K562 (cell line): ENCODE data around the gene CDC25B. TPM values are rescaled to one million over a fixed set of nuclear protein-coding genes. Genes with fewer than 3 reads are reported as not detected.

ENCODE experiments used
- ATAC-seq: fragments of 200-7000 bp; cut with Tn5 transposase; 3 replicates; pipeline ENCODE4 v1.9.1; 2020; ENCODE audit warnings: moderate library complexity
- BruUV-seq: library from RNA; stranded (reverse); fragments of 400-500 nt; replicated peaks from 2 replicates; lab custom pipeline; 2021; lab: Mats Ljungman, UMichigan
- CTCF ChIA-PET: fragments of 300-600 bp; formaldehyde crosslinking; extraction: SDS; loops from one replicate; lab custom pipeline; 2021; ENCODE audit warnings: low intra/inter-chr PET ratio; lab: Yijun Ruan, JAX
- POLR2A ChIA-PET: fragments of 300-600, 350-650 bp; sonication (Branson Sonifier 250); formaldehyde crosslinking; extraction: SDS; loops from one replicate; lab custom pipeline; 2021; ENCODE audit warnings: antibody characterized with exemption, inconsistent platforms; lab: Yijun Ruan, JAX
- DNase-seq, 4 experiments: peaks; one replicate each; pipeline versions ENCODE4 v3.0.0 to v3.0.0-alpha.2; 2011 to 2018; ENCODE audit warnings: low spot score in 3 of 4, mixed read lengths in 3 of 4; ENCODE audit errors: extremely low read depth in 1 of 4
- FAIRE-seq: peaks from 2 replicates; lab custom pipeline; 2011; peaks lifted over from hg19 to GRCh38; lab: Jason Lieb, UNC
- H2AFZ ChIP-seq: 2 replicates; pipeline ENCODE4 v1.6.0; 2011; ENCODE audit warnings: low read depth, low read length, control low read depth, inconsistent platforms
- H3K27ac ChIP-seq: fragments of 200-600 bp; 3 replicates; pipeline ENCODE4 v1.8.0; 2011; ENCODE audit warnings: low read depth, mild to moderate bottlenecking, control low read depth, inconsistent platforms, low read length, moderate library complexity, mixed read lengths; ENCODE audit errors: extremely low read depth
- H3K27me3 ChIP-seq, 2 experiments: fragments of 300-600 bp in 1 of 2; 2 replicates in 1 of 2; 3 replicates in 1 of 2; pipeline versions ENCODE4 v1.6.0 to v1.8.0; 2011; ENCODE audit warnings: inconsistent platforms in 2 of 2, low read length in 2 of 2, mild to moderate bottlenecking in 1 of 2, mixed read lengths in 1 of 2, moderate library complexity in 1 of 2; ENCODE audit not compliant: control insufficient read depth in 2 of 2, insufficient read depth in 2 of 2
- H3K36me3 ChIP-seq: fragments of 300-600 bp; 3 replicates; pipeline ENCODE4 v1.8.0; 2011; ENCODE audit warnings: mild to moderate bottlenecking, low read length, inconsistent platforms; ENCODE audit not compliant: control insufficient read depth, insufficient read depth
- H3K4me1 ChIP-seq, 2 experiments: fragments of 200-600 bp in 1 of 2; replicated peaks in 1 of 2; 2 replicates in 1 of 2; 3 replicates in 1 of 2; pipeline versions ENCODE4 v1.5.1 to v1.8.0; 2011; ENCODE audit warnings: inconsistent platforms in 2 of 2, low read length in 2 of 2, mild to moderate bottlenecking in 1 of 2, mixed read lengths in 1 of 2, moderate library complexity in 1 of 2; ENCODE audit not compliant: control insufficient read depth in 2 of 2, insufficient read depth in 2 of 2
- H3K4me2 ChIP-seq: 2 replicates; pipeline ENCODE4 v1.6.1; 2011; ENCODE audit warnings: low read length, control low read depth, inconsistent platforms, mixed read lengths; ENCODE audit not compliant: insufficient read depth
- H3K4me3 ChIP-seq: fragments of 200-600 bp; sonication (generic), shearing (Covaris generic); 2 replicates; pipeline ENCODE4 v1.5.1; 2016; ENCODE audit warnings: control low read depth, inconsistent platforms
- H3K79me2 ChIP-seq: fragments of 200-600 bp; 3 replicates; pipeline ENCODE4 v1.8.0; 2011; ENCODE audit warnings: low read length, inconsistent platforms; ENCODE audit not compliant: control insufficient read depth, insufficient read depth
- H3K9ac ChIP-seq, 2 experiments: 2 replicates each; pipeline versions ENCODE4 v1.6.0 to v1.6.1; 2011; ENCODE audit warnings: low read depth in 2 of 2, low read length in 2 of 2, control low read depth in 1 of 2, inconsistent platforms in 1 of 2, mild to moderate bottlenecking in 1 of 2, mixed read lengths in 1 of 2; ENCODE audit not compliant: insufficient read depth in 1 of 2
- H3K9me1 ChIP-seq: one replicate; pipeline ENCODE4 v1.6.0; 2011; ENCODE audit warnings: inconsistent platforms, mild to moderate bottlenecking, low read length, moderate library complexity; ENCODE audit not compliant: control insufficient read depth, insufficient read depth
- H3K9me3 ChIP-seq: replicated peaks from 2 replicates; pipeline ENCODE4 v1.5.1; 2011; ENCODE audit warnings: low read depth, low read length, inconsistent platforms; ENCODE audit not compliant: control insufficient read depth, insufficient read depth
- H4K20me1 ChIP-seq: replicated peaks from 2 replicates; pipeline ENCODE4 v1.6.1; 2011; ENCODE audit warnings: low read length, inconsistent platforms, mixed read lengths; ENCODE audit not compliant: control insufficient read depth, insufficient read depth
- ELF1 ChIP-seq: fragments of 200-800 bp; sonication (Bioruptor generic); IDR thresholded peaks from 2 replicates; pipeline ENCODE4 v1.6.1; 2016; ENCODE audit warnings: missing genetic modification characterization, missing compliant biosample characterization
- ETV6 ChIP-seq, 3 experiments: fragments of 150-350 bp in 1 of 3; sonication (generic) in 1 of 3; formaldehyde crosslinking in 1 of 3; IDR thresholded peaks; 2 replicates each; pipeline versions ENCODE4 v1.6.1 to v1.8.0; 2014 to 2022; ENCODE audit warnings: borderline replicate concordance in 2 of 3, low read depth in 2 of 3, antibody characterized with exemption in 1 of 3, low read length in 1 of 3, mild to moderate bottlenecking in 1 of 3, missing genetic modification reagents in 1 of 3
- HMG20A ChIP-seq: fragments of 450-650 bp; formaldehyde crosslinking; conservative IDR thresholded peaks from 2 replicates; pipeline ENCODE4 v1.4.0; 2020; ENCODE audit warnings: mild to moderate bottlenecking, mixed read lengths
- NELFE ChIP-seq: IDR thresholded peaks from 2 replicates; pipeline ENCODE4 v1.6.1; 2011; ENCODE audit warnings: mild to moderate bottlenecking; ENCODE audit not compliant: insufficient read depth, insufficient read length
- NONO ChIP-seq, 2 experiments: fragments of 200-400 bp in 1 of 2; fragments of 450-650 bp in 1 of 2; formaldehyde crosslinking in 1 of 2; IDR thresholded peaks; 2 replicates each; pipeline ENCODE4 v1.6.1; 2017; ENCODE audit warnings: low read depth in 2 of 2, mild to moderate bottlenecking in 2 of 2, moderate library complexity in 2 of 2, low read length in 1 of 2
- PCBP1 ChIP-seq: fragments of 200-400 bp; formaldehyde crosslinking; IDR thresholded peaks from 2 replicates; pipeline ENCODE4 v1.6.1; 2018; ENCODE audit warnings: mild to moderate bottlenecking, low read depth, low read length; ENCODE audit not compliant: poor library complexity, severe bottlenecking
- SIX5 ChIP-seq, 2 experiments: IDR thresholded peaks; 2 replicates each; pipeline ENCODE4 v1.6.1; 2011; ENCODE audit warnings: low read length in 2 of 2, borderline replicate concordance in 1 of 2, low read depth in 1 of 2, mild to moderate bottlenecking in 1 of 2, moderate library complexity in 1 of 2; ENCODE audit not compliant: insufficient read depth in 1 of 2
- SMARCC2 ChIP-seq: fragments of 450-650 bp; IDR thresholded peaks from 2 replicates; pipeline ENCODE4 v1.6.1; 2017; ENCODE audit warnings: antibody characterized with exemption, moderate library complexity, mild to moderate bottlenecking, low read depth
- SMARCE1 ChIP-seq: fragments of 450-650 bp; IDR thresholded peaks from 2 replicates; pipeline ENCODE4 v1.7.1; 2016; ENCODE audit warnings: mild to moderate bottlenecking
- SRF ChIP-seq, 2 experiments: fragments of 250-450, 450-650 bp in 1 of 2; sonication (Bioruptor Pico) in 1 of 2; sonication (generic) in 1 of 2; formaldehyde crosslinking; IDR thresholded peaks; 2 replicates each; pipeline versions ENCODE4 v1.5.0 to v1.5.1; 2020 to 2022; ENCODE audit warnings: mild to moderate bottlenecking in 1 of 2, missing genetic modification reagents in 1 of 2
- SUPT5H ChIP-seq: fragments of 450-650 bp; IDR thresholded peaks from 2 replicates; pipeline ENCODE4 v1.6.1; 2016
- TEAD4 ChIP-seq, 2 experiments: sonication (generic) in 1 of 2; formaldehyde crosslinking in 1 of 2; IDR thresholded peaks; 2 replicates each; pipeline versions ENCODE4 v1.6.1 to v1.8.0; 2012 to 2022; ENCODE audit warnings: borderline replicate concordance in 1 of 2, inconsistent platforms in 1 of 2, low read length in 1 of 2, mild to moderate bottlenecking in 1 of 2, missing genetic modification reagents in 1 of 2
- ZNF121 ChIP-seq: sonication (generic); formaldehyde crosslinking; conservative IDR thresholded peaks from 2 replicates; pipeline ENCODE4 v1.8.0; 2022; ENCODE audit warnings: missing genetic modification reagents
- ZNF764 ChIP-seq: fragments of 250-450 bp; sonication (Bioruptor Pico); IDR thresholded peaks from 2 replicates; pipeline ENCODE4 v1.4.0; 2020; ENCODE audit warnings: low read depth, mild to moderate bottlenecking, moderate library complexity
- WGBS: fragments of 100-300 bp; shearing (Covaris generic); methylation state at CpG from one replicate; pipeline ENCODE4 v1.1.6; 2016; ENCODE audit warnings: low coverage, mixed read lengths; ENCODE audit not compliant: insufficient coverage; ENCODE audit errors: missing lambda C conversion rate; 5-methylcytosine and 5-hydroxymethylcytosine counted together
- in situ Hi-C: fragments of 300-500 bp; cut with MboI; formaldehyde crosslinking; loops from 4 replicates; pipeline ENCODE4 v1.15.0; 2018; ENCODE audit warnings: inconsistent platforms, mixed read lengths
- intact Hi-C: fragments of 100-400 bp; cut with micrococcal nuclease; formaldehyde crosslinking; loops from 2 replicates; pipeline ENCODE4 v1.14.2; 2022
- polyA plus RNA-seq, 8 experiments: library from polyadenylated mRNA; depleted of rRNA in 4 of 8; stranded (reverse) in 5 of 8; unstranded in 3 of 8; fragments of >200 nt; fragmentation: Nextera tagmentation in 2 of 8; fragmentation: Illumina TruSeq in 1 of 8; extraction: Ambion mirVana in 2 of 8; extraction: Trizol in 1 of 8; gene quantifications; 2 replicates each; pipeline versions ENCODE4 v1.2.1 to v1.2.3, GENCODE V29; 2011 to 2014; ENCODE audit warnings: inconsistent platforms in 1 of 8, missing spikeins in 1 of 8
- total RNA-seq, 7 experiments: library from RNA; depleted of rRNA in 6 of 7; stranded (reverse); fragments of >200 nt in 6 of 7; fragmentation: Illumina TruSeq in 2 of 7; extraction: Trizol in 2 of 7; gene quantifications; 2 replicates each; pipeline versions ENCODE4 v1.2.1 to v1.2.3, GENCODE V29; 2011 to 2021; ENCODE audit warnings: low replicate concordance in 1 of 7
- TF ChIP-seq, protein P1 (sequence below), 2 experiments: IDR thresholded peaks; 2 replicates each; pipeline ENCODE4 v1.6.1; 2011; ENCODE audit warnings: borderline replicate concordance in 1 of 2, control low read depth in 1 of 2, low read depth in 1 of 2, low read length in 1 of 2, mild to moderate bottlenecking in 1 of 2, mixed read lengths in 1 of 2, moderate library complexity in 1 of 2; ENCODE audit not compliant: insufficient read depth in 1 of 2, insufficient read length in 1 of 2, poor library complexity in 1 of 2, severe bottlenecking in 1 of 2; ENCODE audit errors: extremely low read depth in 1 of 2
- TF ChIP-seq, protein P2 (sequence below): IDR thresholded peaks from 3 replicates; pipeline ENCODE4 v1.6.1; 2011; ENCODE audit warnings: borderline replicate concordance, mild to moderate bottlenecking; ENCODE audit not compliant: insufficient read length, insufficient read depth

The CDC25B gene
- total and polyA plus RNA-seq, 9 of the 15 experiments (the other 6 are each of a cell fraction or from before 2014, with no cell fraction given), result 2.3 to 35.7 (median 9.5) TPM

DNA sequence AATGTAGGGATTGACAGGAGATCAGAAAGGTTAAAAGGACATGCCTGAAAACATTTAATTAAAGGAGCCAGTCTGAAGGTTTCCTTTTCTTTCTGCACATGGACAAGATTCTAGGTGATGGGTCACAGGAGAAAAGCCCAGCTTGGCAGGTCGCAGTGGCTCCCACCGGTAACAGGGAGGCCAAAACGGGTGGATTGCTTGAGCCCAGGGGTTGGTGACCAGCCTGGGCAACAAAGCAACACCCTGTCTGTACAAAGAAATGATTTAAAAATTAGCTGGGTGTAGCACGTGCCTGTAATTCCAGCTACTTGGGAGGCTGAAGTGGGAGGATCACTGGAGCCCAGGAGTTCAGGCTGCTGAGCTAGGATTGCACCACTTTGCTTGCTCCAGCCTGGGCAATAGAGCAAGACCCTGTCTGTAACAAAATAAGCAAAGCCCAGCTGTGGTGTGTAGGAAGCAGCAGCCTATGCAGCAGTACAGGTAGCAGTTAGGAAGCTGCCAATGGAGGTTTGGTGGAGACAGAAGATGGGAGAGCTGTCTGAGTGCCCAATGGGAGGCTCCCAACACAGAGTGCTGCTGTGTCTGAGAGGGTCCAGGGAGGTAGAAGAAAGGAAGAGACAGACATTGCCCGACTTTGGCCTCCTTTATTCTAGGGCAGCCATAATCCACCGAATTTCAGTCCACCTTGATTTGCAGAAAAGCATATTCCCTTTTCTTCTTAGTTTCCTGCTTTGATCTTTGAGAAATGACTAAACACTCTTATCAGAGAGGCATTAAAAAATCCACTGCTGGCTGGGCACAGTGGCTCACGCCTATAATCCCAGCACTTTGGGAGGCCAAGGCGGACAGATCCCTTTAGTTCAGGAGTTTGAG lies 17.1 kb downstream of the CDC25B start:
- Histone ChIP-seq H3K4me3 (no peak overlapping the region), H3K9me1 (no peaks in the 10 kb centered on the region), H3K4me1 (peaks cover 10 to 14% of the 10 kb centered on the region in 2 experiments), H3K4me2 (no peak overlapping the region), H3K9ac (no peak overlapping the region), H3K79me2 (no peaks in the 10 kb centered on the region), H3K9me3 (no peaks in the 10 kb centered on the region), H3K27me3 (no peaks in the 10 kb centered on the region), H3K36me3 (no peaks in the 10 kb centered on the region), H4K20me1 (no peaks in the 10 kb centered on the region), H2AFZ (no peak overlapping the region), H3K27ac (no peak overlapping the region)
- 47% methylated on average over 8 of the region's 8 CpGs for WGBS
- ChIA-PET POLR2A (interaction anchor here (0.5 to 0.6 kb wide), 3 partner anchors 8 to 77 kb away, joined by 3 read pairs; no protein-coding TSS in a partner anchor), CTCF (no interaction called here)
- intact Hi-C loops (no loop called here), in situ Hi-C loops (no loop called here)
- TF ChIP-seq ELF1 (tag), result no peak
- TF ChIP-seq NONO (IDR thresholded peaks at IDR 0.05; ENCODE audit: low read depth in 2 of 2, low read length in 1 of 2), result no peak
- TF ChIP-seq SIX5 (IDR thresholded peaks at IDR 0.05; ENCODE audit: borderline replicate concordance in 1 of 2, insufficient read depth in 1 of 2, low read depth in 1 of 2, low read length in 2 of 2), result no peak
- TF ChIP-seq PCBP1, result no peak
- TF ChIP-seq, protein P1, sequence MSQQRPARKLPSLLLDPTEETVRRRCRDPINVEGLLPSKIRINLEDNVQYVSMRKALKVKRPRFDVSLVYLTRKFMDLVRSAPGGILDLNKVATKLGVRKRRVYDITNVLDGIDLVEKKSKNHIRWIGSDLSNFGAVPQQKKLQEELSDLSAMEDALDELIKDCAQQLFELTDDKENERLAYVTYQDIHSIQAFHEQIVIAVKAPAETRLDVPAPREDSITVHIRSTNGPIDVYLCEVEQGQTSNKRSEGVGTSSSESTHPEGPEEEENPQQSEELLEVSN (IDR thresholded peaks at IDR 0.05; ENCODE audit: borderline replicate concordance in 1 of 2, extremely low read depth in 1 of 2, insufficient read depth in 1 of 2, insufficient read length in 1 of 2, low read depth in 1 of 2, low read length in 1 of 2, poor library complexity in 1 of 2, severe bottlenecking in 1 of 2), result no peak
- TF ChIP-seq, protein P2, sequence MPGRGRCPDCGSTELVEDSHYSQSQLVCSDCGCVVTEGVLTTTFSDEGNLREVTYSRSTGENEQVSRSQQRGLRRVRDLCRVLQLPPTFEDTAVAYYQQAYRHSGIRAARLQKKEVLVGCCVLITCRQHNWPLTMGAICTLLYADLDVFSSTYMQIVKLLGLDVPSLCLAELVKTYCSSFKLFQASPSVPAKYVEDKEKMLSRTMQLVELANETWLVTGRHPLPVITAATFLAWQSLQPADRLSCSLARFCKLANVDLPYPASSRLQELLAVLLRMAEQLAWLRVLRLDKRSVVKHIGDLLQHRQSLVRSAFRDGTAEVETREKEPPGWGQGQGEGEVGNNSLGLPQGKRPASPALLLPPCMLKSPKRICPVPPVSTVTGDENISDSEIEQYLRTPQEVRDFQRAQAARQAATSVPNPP, result no peak
- no peak for TF ChIP-seq HMG20A (CRISPR knock-in tag)
- TF ChIP-seq TEAD4 (IDR thresholded peaks at IDR 0.05; ENCODE audit: low read length), result no peak
- TF ChIP-seq TEAD4 (CRISPR knock-in tag; IDR thresholded peaks at IDR 0.05; ENCODE audit: borderline replicate concordance), result no peak
- TF ChIP-seq SRF (CRISPR knock-in tag; IDR thresholded peaks at IDR 0.05), result peak in 1 of 2 experiments; percentile 84; a peak in 1 of 4 replicates
- no peak for TF ChIP-seq NELFE
- no peak for TF ChIP-seq SUPT5H
- TF ChIP-seq SMARCC2, result no peak
- peak; percentile 73 for TF ChIP-seq ZNF121 (CRISPR knock-in tag)
- TF ChIP-seq ZNF764 (CRISPR knock-in tag), result no peak
- no peak for TF ChIP-seq SMARCE1
- TF ChIP-seq ETV6 (IDR thresholded peaks at IDR 0.05; ENCODE audit: borderline replicate concordance in 1 of 2, low read depth in 2 of 2, low read length in 1 of 2), result no peak
- no peak for TF ChIP-seq ETV6 (CRISPR knock-in tag; IDR thresholded peaks at IDR 0.05; ENCODE audit: borderline replicate concordance)
- ATAC-seq (no peak), FAIRE-seq (no peak), DNase-seq (no peak)
- no TSS peak for BruUV-seq
